HG02885 (cell line): ENCODE measurements around the gene TTLL12.

ENCODE experiments used
- ATAC-seq: cut with Tn5 transposase; IDR thresholded peaks from one replicate; pipeline ENCODE4 v1.9.1; 2021; ENCODE audit warnings: mild to moderate bottlenecking; ENCODE audit not compliant: unreplicated experiment, poor library complexity

Gene TTLL12

GRCh38 chr22:43186272-43187170 is at the start of gene TTLL12:
TTLL12 (minus strand) TSS chr22:43187134; CDS start chr22:43187069, 65 bp downstream.
- peak; percentile 63 for ATAC-seq

GRCh38 chr22:43235445-43236409 is 48.8 kb upstream of the TTLL12 start:
- no peak for ATAC-seq

GRCh38 chr22:43234264-43234988 is 47.5 kb upstream of the TTLL12 start:
- ATAC-seq = no peak

- ATAC-seq = no peak
Observed at GRCh38 chr22:43233529-43233928, 46.6 kb upstream of the TTLL12 start.

GRCh38 chr22:43232445-43232844 is 45.5 kb upstream of the TTLL12 start:
- ATAC-seq = no peak

- no peak for ATAC-seq
Observed at GRCh38 chr22:43231724-43232034, 44.7 kb upstream of the TTLL12 start.

GRCh38 chr22:43230971-43231723 is 44.2 kb upstream of the TTLL12 start:
- no peak for ATAC-seq

- no peak for ATAC-seq
Observed at GRCh38 chr22:43230571-43230970, 43.6 kb upstream of the TTLL12 start.

DNA sequence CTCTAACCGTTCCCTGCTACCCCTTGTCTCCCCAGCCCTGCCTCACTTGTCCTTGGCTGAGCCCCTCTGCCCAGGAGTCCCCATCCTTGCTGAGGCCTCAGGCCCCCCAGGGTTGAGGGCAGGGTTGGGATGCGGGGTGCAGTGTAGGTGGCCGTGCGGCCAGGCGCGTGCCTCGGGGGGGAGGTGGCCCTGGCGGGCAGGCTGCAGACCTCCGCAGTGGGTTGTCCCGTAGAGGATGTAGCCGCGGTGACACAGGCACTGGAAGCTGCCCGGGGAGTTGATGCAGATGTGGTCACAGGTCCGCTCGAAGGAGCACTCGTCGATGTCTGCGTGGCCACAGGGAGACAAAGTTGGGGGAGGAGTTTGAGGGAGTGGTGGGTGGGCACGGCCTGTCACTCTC is 41.9 kb upstream of the TTLL12 start:
- ATAC-seq = no peak

DNA sequence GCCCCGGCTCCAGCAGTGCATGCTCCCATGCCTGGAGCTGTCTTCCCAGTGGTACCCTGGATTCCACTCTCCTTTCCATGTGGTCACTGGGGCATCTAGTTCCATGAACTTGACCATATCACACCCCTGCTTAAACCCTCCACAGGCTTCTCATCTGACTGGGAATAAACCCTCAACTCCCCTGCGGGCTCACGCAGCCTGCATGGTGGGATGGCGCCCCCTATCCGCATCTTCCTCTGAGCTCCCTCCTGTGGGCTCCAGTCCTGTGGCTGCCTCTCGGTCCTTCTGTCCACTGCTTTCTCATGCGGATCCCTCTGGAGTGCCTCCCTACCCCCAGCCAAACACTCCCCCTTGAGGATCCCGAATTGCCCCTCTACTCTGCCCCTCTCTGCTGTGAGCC is 41.4 kb upstream of the TTLL12 start:
- no peak for ATAC-seq

GRCh38 chr22:43227239-43227630 is 40.3 kb upstream of the TTLL12 start:
- ATAC-seq = no peak

DNA sequence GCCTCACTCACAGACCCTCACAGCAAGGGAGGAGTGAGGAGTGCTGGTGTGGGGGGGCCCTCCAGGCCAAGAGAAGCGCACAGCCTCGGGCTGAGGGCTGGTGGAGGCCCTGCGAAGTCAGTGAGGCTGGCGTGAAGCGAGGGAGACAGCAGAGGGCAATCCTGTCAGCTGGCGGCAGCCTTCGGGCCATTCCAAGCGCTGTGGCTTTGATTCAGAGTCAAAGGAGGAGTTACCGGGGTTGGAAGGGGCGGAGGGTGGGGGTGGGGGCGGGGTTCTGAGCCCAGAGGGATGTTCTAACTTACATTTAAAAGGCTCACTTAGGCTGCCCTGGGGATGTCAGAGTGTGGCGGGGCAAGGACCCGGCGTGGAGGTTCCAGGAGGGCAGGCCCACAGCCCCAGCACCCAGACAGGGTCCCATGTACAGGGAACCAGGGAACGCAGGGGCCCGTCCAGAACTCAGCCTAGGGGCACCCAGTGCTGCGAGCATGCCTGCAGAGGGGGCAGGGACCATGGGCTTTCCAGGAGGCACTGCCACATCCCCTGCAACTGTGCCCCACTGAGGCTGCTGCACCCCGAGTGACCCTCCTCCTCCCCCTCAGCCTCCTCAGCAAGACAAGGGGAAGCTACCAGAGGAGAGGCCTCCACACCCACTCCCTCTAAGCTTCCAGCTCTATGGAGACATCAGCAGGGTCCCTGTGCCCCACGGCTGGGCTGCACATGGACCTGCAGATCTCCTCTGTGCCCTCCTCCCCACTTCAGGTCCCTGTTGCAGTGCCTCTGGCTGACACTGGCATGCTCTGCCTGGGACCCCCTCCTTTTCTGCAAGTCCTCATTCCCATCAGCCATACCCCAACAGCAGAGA is 39.7 kb upstream of the TTLL12 start:
- no peak for ATAC-seq

- ATAC-seq = no peak
Observed at GRCh38 chr22:43225609-43226008, 38.7 kb upstream of the TTLL12 start.

- no peak for ATAC-seq
Observed at GRCh38 chr22:43222987-43223386, 36.1 kb upstream of the TTLL12 start.

DNA sequence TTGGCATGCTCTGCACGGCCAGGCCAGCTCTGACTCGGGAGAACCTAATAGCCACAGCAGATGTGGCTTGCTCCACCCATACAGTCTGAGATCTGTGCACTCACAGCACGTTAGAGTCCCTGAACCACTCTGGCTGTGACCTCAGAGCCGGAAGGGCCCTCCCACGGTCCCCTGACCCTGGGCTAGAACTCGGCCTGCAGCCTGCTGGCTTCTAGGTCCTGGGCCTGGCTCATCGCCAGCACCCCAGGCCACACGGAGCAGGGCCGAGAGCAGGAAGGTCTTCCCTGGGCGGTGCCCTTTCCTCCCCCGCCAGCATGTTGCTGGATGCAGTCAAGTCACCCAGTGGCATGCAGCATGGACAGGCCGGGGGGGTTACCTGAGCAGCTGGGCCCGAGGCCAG is 35.3 kb upstream of the TTLL12 start:
- no peak for ATAC-seq

- ATAC-seq = no peak
Observed at GRCh38 chr22:43220625-43221380, 33.9 kb upstream of the TTLL12 start.

DNA sequence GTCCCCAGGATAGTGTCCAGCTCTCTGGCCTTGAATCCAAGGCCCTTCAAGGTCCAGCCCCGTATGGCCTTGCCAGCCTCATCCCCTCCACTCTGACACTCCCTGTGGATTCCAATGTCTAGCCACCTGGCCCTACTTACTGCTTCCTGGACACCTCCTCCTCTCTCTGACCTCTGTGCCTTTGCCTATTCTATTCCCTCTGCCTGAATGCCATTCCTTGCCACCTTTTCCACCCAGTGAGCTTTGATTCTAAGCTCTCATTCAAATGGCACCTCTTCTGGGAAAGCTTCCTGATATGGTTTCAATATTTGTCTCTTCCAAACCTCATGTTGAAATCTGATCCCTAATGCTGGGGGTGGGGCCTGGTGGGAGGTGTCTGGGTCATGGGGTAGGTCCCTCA is 31.9 kb upstream of the TTLL12 start:
- no peak for ATAC-seq

DNA sequence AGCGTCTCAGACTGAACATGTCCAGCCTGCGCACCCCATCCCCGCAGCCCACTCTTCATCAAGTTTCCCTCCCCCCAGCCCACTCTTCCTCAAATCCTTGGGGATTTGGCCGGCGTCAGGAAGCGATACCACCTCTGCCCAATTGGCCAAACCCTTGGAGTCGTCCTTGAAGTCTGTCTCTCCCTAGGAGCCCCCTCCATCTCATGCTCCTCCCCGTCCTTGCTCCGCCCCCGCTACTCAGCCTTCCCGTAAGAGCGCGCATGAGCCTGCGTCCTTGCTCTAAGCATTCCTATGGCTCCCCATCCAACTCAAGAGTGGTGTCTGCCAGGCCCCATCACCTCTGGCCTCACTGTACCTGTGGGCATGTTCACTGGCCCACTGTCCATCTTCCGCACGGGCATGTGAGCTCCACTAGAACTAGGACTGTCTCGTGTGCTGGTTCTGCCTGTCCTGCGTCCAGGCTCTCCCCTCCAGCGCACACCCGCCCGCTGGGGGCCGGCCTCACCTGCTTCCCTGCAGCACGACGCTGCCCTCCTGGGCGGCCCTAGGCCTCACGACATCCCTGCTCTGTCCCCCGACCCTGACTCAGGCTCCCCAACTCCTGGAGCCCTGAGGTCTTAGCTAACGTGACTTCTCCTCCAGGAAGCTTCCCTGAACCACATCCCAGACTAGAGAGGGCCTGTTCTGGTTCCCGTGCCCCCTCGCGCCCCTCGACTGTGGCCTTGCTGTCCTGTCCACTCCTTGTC is 30.5 kb upstream of the TTLL12 start:
- ATAC-seq = no peak
